Kidney (tissue), 14 donors: ENCODE results near the gene AADACL2. TPM values are rescaled to one million over a fixed set of nuclear protein-coding genes. Genes with fewer than 3 reads are reported as not detected.

Experiments
- DNase-seq, 5 donors: peaks; one replicate each; pipeline ENCODE4 v3.0.0-alpha.2; 2013 to 2020
- FAIRE-seq: peaks from 2 replicates; lab custom pipeline; 2012; peaks lifted over from hg19 to GRCh38; lab: Jason Lieb, UNC
- H3K27ac ChIP-seq, 2 donors: one replicate each; pipeline ENCODE4 v1.7.0; 2013; ENCODE audit warnings: low read depth in 2 of 2, low read length in 2 of 2, inconsistent platforms in 1 of 2
- H3K27me3 ChIP-seq: one replicate; pipeline ENCODE4 v1.7.1; 2013; ENCODE audit warnings: low read length, inconsistent platforms; ENCODE audit not compliant: control insufficient read depth, insufficient read depth
- H3K36me3 ChIP-seq, 3 donors: one replicate each; pipeline versions ENCODE4 v1.7.0 to v1.7.1; 2013; ENCODE audit warnings: low read length in 3 of 3, control low read depth in 1 of 3, inconsistent platforms in 1 of 3; ENCODE audit not compliant: insufficient read depth in 3 of 3, control insufficient read depth in 2 of 3
- H3K4me1 ChIP-seq, 3 donors: one replicate each; pipeline versions ENCODE4 v1.7.0 to v1.7.1; 2013; ENCODE audit warnings: low read length in 3 of 3, inconsistent platforms in 1 of 3, low read depth in 1 of 3; ENCODE audit not compliant: control insufficient read depth in 2 of 3, insufficient read depth in 2 of 3
- H3K4me3 ChIP-seq, 3 donors: one replicate each; pipeline versions ENCODE4 v1.7.0 to v1.8.1; 2013; ENCODE audit warnings: low read length in 3 of 3, control low read depth in 1 of 3, inconsistent platforms in 1 of 3
- H3K9ac ChIP-seq, 3 donors: one replicate each; pipeline versions ENCODE4 v1.7.0 to v1.7.1; 2013; ENCODE audit warnings: low read length in 3 of 3, control low read depth in 1 of 3, inconsistent platforms in 1 of 3
- H3K9me3 ChIP-seq, 3 donors: one replicate each; pipeline versions ENCODE4 v1.7.0 to v1.7.1; 2013; ENCODE audit warnings: low read length in 3 of 3, control low read depth in 1 of 3, inconsistent platforms in 1 of 3; ENCODE audit not compliant: control insufficient read depth in 2 of 3, insufficient read depth in 1 of 3
- intact Hi-C: fragments of 100-400 bp; cut with DNase I; formaldehyde crosslinking; loops from one replicate; pipeline ENCODE4 v1.11.1; 2022
- polyA plus RNA-seq: library from polyadenylated mRNA; stranded (reverse); fragments of 350-450 nt; fragmentation: Illumina TruSeq; extraction: RNeasy Lipid Tissue Mini Kit (QIAGEN cat#74804); gene quantifications from one replicate; pipeline ENCODE4 v1.2.3, GENCODE V29; 2014; ENCODE audit warnings: low read depth, low replicate concordance; ENCODE audit not compliant: insufficient read depth
- total RNA-seq: library from RNA; stranded (reverse); fragmentation: NEBNext Ultra II Directional; extraction: Animal tissue kit (Norgen Biotek cat#: 25700); gene quantifications from one replicate; pipeline ENCODE4 v1.2.1, GENCODE V29; 2021
- TF ChIP-seq, protein P1 (sequence below): IDR thresholded peaks from 3 replicates; pipeline ENCODE4 v1.5.1; 2012; ENCODE audit warnings: mild to moderate bottlenecking, moderate library complexity, borderline replicate concordance; ENCODE audit not compliant: insufficient read depth; ENCODE audit errors: extremely low read depth
- donor health status: control.
- donor health status: control.
- donor health status: control.
- donor health status: control.
- donor health status: control.
- donor health status: DM: yes; HTN: yes; CAD: no.
- donor health status: Normal renal cell carcinoma (clear cell type).

The AADACL2 gene
- total and polyA plus RNA-seq, 2 donors from 2014 or later = not detected

DNA sequence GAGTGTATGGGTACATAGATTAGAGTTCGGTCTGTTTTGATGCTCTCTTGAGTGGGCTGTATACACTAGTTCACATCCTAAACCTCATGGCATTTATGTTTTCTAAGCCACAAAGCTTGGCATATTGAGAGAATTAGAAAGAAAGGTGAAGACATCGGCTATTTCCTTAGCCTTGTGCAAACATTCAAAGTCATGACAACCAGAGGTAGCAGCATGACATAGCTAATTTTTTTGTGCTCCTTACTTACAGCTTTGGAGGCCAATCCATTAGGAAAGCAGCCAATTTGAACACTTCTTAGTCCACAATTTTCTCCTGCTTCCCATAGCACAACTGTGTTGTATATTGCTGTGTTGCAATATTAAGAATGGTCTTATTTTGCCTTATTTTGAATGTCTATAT lies 58.7 kb downstream of the AADACL2 start:
- Histone ChIP-seq H3K36me3 (no peaks in the 10 kb centered on the region), H3K4me1 (no peaks in the 10 kb centered on the region), H3K27ac (no peak overlapping the region), H3K4me3 (no peak overlapping the region), H3K27me3 (no peaks in the 10 kb centered on the region), H3K9ac (no peak overlapping the region), H3K9me3 (no peaks in the 10 kb centered on the region)
- no peak for DNase-seq
- FAIRE-seq = no peak
- TF ChIP-seq, protein P1, sequence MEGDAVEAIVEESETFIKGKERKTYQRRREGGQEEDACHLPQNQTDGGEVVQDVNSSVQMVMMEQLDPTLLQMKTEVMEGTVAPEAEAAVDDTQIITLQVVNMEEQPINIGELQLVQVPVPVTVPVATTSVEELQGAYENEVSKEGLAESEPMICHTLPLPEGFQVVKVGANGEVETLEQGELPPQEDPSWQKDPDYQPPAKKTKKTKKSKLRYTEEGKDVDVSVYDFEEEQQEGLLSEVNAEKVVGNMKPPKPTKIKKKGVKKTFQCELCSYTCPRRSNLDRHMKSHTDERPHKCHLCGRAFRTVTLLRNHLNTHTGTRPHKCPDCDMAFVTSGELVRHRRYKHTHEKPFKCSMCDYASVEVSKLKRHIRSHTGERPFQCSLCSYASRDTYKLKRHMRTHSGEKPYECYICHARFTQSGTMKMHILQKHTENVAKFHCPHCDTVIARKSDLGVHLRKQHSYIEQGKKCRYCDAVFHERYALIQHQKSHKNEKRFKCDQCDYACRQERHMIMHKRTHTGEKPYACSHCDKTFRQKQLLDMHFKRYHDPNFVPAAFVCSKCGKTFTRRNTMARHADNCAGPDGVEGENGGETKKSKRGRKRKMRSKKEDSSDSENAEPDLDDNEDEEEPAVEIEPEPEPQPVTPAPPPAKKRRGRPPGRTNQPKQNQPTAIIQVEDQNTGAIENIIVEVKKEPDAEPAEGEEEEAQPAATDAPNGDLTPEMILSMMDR = no peak
- intact Hi-C loops = no loop called here

GRCh38 chr3:151793636-151794035 lies 59.9 kb downstream of the AADACL2 start:
- Histone ChIP-seq H3K4me1 (no peaks in the 10 kb centered on the region), H3K9ac (no peak overlapping the region), H3K9me3 (no peaks in the 10 kb centered on the region), H3K36me3 (no peaks in the 10 kb centered on the region), H3K4me3 (no peak overlapping the region), H3K27ac (no peak overlapping the region), H3K27me3 (no peaks in the 10 kb centered on the region)
- no peak for FAIRE-seq
- intact Hi-C loops = no loop called here
- TF ChIP-seq, protein P1 = no peak
- no peak for DNase-seq

- Histone ChIP-seq H3K27ac (no peak overlapping the region), H3K9ac (no peak overlapping the region), H3K9me3 (no peaks in the 10 kb centered on the region), H3K36me3 (no peaks in the 10 kb centered on the region), H3K27me3 (no peaks in the 10 kb centered on the region), H3K4me1 (no peaks in the 10 kb centered on the region), H3K4me3 (no peak overlapping the region)
- intact Hi-C loops = no loop called here
- DNase-seq = no peak
- FAIRE-seq = no peak
- TF ChIP-seq, protein P1 = no peak
These were observed 60.4 kb downstream of the AADACL2 start for GRCh38 chr3:151794080-151794479.

- no peak for FAIRE-seq
- Histone ChIP-seq H3K4me3 (no peak overlapping the region), H3K9ac (no peak overlapping the region), H3K36me3 (no peaks in the 10 kb centered on the region), H3K27me3 (no peaks in the 10 kb centered on the region), H3K4me1 (no peaks in the 10 kb centered on the region), H3K9me3 (no peaks in the 10 kb centered on the region), H3K27ac (no peak overlapping the region)
- DNase-seq = no peak
- TF ChIP-seq, protein P1 = no peak
- intact Hi-C loops = no loop called here
These were observed 61.5 kb downstream of the AADACL2 start for GRCh38 chr3:151795276-151795675.
